GM19099 (cell line): Measurements from ENCODE around the gene PSMD1.

ENCODE experiments used
- POLR2A ChIP-seq: IDR thresholded peaks from 3 replicates; pipeline ENCODE4 v1.6.1; 2011; ENCODE audit warnings: low read depth; ENCODE audit not compliant: insufficient read length; ENCODE audit errors: extremely low read depth

The PSMD1 gene

GRCh38 chr2:231065966-231066365 is 9.3 kb downstream of the PSMD1 start:
- no peak for TF ChIP-seq POLR2A

GRCh38 chr2:231068525-231069222 is 12.0 kb downstream of the PSMD1 start:
- TF ChIP-seq POLR2A: no peak

GRCh38 chr2:231069379-231070054 is 12.8 kb downstream of the PSMD1 start:
- no peak for TF ChIP-seq POLR2A

GRCh38 chr2:231084565-231084964 is 27.9 kb downstream of the PSMD1 start:
- no peak for TF ChIP-seq POLR2A

- no peak for TF ChIP-seq POLR2A
Observed at GRCh38 chr2:231088754-231089153, 32.1 kb downstream of the PSMD1 start.

GRCh38 chr2:231093933-231094332 is 37.3 kb downstream of the PSMD1 start:
- TF ChIP-seq POLR2A: no peak

GRCh38 chr2:231094736-231095346 is 38.2 kb downstream of the PSMD1 start:
- no peak for TF ChIP-seq POLR2A

GRCh38 chr2:231099918-231100317 is 43.3 kb downstream of the PSMD1 start:
- TF ChIP-seq POLR2A: no peak

GRCh38 chr2:231100990-231101389 is 44.3 kb downstream of the PSMD1 start:
- no peak for TF ChIP-seq POLR2A

GRCh38 chr2:231102772-231103171 is 46.1 kb downstream of the PSMD1 start:
- TF ChIP-seq POLR2A: no peak

- no peak for TF ChIP-seq POLR2A
Observed at GRCh38 chr2:231104115-231104713, 47.5 kb downstream of the PSMD1 start.

GRCh38 chr2:231110551-231110950 is 53.9 kb downstream of the PSMD1 start:
- TF ChIP-seq POLR2A: no peak

GRCh38 chr2:231111987-231112386 is 55.3 kb downstream of the PSMD1 start:
- TF ChIP-seq POLR2A: no peak

GRCh38 chr2:231113489-231113888 is 56.8 kb downstream of the PSMD1 start:
- no peak for TF ChIP-seq POLR2A

GRCh38 chr2:231115651-231116050 is 59.0 kb downstream of the PSMD1 start:
- TF ChIP-seq POLR2A: no peak

GRCh38 chr2:231117148-231117547 is 60.5 kb downstream of the PSMD1 start:
- TF ChIP-seq POLR2A: no peak
